ENCODE results near the gene BICC1. TPM values are rescaled to one million over a fixed set of nuclear protein-coding genes. Genes with fewer than 3 reads are reported as not detected.

BICC1 gene
- polyA plus RNA-seq, 3 donors: 4.6 to 20.8 (median 8.6) TPM

DNA sequence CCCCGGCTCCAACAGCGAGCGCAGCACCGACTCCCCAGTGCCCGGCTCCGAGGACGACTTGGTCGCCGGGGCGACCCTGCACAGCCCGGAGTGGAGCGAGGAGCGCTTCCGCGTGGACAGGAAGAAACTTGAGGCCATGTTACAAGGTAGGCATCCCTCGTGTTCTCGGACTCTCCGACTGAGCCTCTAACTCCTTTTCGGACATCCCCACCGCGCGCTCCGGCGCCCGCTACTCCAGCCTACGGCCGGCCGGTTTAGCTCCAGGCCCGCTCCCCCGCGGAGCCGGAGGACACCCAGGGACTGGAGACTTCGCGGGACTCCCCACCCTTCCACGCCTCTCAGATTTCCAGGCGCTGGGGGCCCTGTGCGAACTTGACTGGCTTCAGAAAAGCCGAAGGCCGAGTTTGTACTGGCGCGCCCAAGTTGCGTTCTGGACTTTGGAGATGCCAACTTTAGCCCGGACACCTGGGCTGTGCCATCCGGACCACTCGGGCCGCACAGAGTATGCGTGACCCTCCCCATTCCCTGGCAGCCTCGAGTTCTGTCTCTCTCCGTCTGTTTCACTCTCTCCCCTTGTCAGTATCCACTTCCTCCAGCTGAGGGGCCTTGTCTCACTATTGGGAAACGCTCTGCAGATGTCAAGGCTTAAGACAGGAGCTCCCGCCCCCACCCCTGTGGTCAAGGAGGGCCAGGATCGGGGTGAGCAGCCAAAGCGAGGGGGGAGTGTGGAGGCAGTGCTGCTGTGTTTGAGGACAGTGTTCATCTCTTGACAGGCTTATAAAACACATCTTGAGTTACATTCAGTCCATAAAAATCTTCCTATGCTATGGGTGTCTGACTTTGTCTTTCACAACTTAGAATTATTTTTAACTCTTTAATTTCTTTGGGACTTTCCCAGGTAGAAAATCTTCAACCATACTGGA is 777 bp downstream of the BICC1 start:
- 1% methylated on average over 52 to 53 of the region's 53 CpGs for WGBS, 3 donors
- no peak overlapping the region for H3K27ac ChIP-seq (ENCODE audit: low read depth, low read length)

DNA sequence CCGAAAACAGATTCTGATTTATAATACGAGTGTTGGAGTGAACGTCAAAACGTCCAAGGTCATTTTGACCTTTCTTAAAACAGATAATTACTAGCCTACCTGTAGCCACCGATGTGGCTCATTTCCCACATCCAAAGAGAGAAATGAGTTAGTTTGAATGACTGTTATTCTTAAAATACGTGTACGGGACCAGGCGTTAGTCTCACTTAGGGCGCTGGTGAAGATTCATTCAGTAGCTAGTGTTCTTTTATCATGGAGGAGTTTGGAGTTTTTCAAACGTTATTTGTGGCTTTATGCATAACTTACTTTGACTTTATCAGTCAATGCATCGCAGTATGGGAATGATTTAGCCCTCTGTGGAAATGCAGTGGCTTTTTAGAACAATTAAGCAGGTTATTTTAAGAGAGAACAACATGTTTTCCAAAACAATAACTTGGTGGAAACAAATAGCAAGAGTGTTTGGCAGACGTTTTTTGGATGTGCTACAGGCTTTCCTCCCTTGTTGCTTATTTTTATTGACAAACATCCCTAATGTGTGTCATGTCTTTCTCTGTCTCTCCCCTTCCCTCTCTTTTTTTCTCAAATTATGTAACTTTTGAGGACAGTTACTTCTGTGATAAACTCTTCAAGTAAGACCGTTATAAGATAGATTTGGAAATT is 1.6 kb downstream of the BICC1 start:
- H3K27ac ChIP-seq (ENCODE audit: low read depth, low read length): no peak overlapping the region

DNA sequence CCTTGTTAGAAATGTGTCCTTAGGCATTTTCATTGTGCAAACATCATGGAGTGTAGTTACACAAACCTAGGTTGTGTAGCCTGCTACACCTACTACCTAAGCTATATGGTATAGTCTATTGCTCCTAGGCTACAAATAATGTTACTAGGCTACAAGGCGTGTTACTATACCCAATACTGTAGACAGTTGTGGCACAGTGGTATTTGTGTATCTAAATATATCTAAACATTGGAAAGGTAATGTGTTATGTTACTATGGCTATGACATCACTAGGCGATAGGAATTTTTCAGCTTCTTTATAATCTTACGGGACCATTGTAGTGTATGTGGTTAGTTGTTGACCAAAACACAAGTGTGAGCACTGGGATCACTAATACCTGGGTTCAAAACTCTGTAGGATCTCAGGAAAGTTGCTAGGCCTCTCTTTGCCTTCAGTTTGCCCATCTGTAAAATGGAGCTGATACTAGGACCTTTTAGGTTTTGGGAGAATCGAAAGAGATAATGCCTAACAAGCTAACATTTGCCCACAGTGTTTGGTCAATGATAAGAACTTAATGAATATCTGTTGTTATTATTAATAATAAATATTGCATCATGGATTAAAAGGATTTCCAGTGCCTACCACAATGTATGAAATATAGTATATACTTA is 2.7 kb downstream of the BICC1 start:
- WGBS, 3 donors: 79 to 92% (median 87%) methylated on average over 4 of the region's 4 CpGs
- H3K27ac ChIP-seq (ENCODE audit: low read depth, low read length): no peak overlapping the region

More for the DNA sequence above, 1.6 kb downstream of the BICC1 start:
- WGBS, 3 donors: 20 to 29% (median 27%) methylated on average over 13 of the region's 13 CpGs

DNA sequence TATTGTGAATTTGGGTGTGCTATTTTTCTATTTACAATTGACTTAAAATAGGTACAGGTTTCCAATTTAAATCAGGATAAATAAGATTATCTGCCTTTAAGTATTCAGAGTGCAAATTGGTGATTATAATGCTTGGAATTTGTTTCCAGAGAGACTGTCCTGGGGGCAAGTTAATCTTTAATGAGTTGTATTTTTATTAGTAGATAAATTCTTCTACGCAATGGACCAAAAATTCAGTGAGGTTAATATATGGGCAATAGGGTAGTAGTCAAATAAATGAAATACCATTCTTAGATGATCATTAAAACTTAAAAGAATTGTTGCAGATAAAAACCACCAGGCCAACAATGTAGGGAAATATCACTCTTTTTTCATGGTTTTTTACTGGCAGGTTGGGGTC is 3.4 kb downstream of the BICC1 start:
- H3K27ac ChIP-seq (ENCODE audit: low read depth, low read length): no peak overlapping the region
- WGBS, 3 donors: 81 to 96% (median 86%) methylated on average over 1 of the region's 1 CpG

DNA sequence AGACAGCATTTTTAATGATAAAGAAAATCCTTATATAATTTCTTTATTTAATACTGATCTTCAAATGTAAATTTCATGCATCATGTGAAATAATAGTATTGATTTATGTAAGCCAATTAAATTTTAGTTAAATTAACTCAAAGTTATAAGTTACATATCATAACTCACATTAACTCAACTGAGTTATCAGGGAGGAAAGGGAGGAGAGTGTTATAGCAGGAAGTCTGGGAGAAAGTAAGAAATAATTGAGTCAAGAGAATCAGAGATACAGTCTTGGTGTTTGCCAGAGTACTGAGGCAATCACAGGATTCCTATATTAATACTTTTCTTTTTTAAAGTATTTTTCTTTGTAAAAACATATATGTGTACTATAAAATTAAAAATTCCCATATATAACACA is 4.0 kb downstream of the BICC1 start:
- no peak overlapping the region for H3K27ac ChIP-seq (ENCODE audit: low read depth, low read length)

DNA sequence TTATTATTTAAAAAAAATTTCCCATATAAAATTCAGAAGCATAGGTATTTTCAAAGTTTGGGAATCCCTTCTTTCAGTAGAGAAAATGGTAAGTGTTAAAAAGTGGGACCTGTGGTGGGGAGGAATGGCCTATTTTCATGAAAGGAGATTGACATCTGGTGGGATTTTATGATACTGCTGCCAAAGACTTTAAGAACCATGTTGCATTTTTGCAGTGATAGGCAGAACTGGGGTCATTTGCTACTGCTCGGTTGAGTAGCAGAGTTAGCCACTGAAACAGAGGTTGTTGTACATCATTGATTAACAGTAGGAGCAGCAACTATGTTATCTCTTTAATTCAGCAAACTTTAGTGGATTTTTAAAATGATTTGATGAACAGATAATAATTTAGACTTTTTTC is 4.4 kb downstream of the BICC1 start:
- H3K27ac ChIP-seq (ENCODE audit: low read depth, low read length): no peak overlapping the region
- 38 to 81% (median 50%) methylated on average over 1 of the region's 1 CpG for WGBS, 3 donors

DNA sequence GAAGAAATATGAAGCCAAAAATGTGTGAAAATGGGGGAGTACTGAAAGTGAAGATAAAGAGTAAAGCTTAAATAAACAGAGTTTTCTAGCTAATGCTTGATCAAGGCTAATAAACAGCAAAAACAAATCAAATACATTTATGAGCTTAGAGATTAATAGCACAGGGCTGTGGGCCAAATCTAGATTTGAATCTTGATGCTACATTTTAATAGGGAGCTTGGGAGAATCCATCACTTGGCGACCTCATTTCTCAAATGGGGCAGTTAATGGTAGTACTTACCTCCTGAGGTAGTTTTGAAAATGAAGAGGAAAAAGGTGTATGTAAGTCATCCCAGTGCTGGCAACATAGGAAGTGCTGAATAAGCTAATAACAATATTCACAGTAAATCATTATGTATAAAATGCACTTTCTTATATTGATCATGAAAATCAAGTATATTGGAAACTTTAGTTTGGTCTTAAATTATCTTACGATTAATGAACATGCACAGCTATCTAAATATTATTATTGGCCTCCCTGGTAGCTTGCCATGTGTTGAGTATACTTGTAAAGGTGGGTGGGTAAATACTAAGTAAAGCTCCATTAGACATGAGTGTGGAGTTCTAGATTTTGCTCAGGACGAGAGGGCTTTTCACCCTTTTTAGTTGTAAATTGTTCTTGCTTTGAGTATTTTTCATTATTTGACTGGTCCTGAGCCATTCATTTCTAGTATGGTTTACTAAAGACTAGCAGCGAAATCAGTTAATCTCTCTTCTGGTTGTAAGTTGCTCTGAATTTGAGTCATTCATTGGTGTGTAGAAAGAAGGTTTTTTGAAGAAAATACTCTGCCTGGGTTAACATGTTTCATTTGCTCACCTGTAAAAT is 5.1 kb downstream of the BICC1 start:
- 56 to 87% (median 79%) methylated on average over 4 of the region's 4 CpGs for WGBS, 3 donors
- H3K27ac ChIP-seq (ENCODE audit: low read depth, low read length): no peak overlapping the region

DNA sequence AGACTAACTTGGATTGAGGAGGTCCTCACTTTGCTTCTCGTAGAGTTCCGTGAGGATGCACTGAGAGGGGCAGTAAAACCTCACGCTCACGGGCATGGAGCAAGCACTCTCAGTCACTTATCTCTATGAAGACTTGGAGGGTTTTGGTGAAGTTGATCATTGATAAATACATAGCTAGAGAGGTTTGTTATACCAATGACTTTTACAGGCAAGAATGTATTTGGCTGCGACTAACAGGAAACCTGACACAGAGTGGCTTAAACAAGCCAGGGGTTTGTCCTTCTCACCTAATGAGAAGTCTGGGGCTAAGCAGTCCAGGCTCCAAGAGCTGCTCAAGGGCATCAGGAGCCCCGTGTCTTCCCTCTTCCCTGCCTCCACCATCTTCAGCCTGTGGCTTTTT is 6.1 kb downstream of the BICC1 start:
- whole genome bisulfite sequencing, 3 donors: 43 to 89% (median 76%) methylated on average over 6 of the region's 6 CpGs
- H3K27ac ChIP-seq (ENCODE audit: low read depth, low read length): no peak overlapping the region

DNA sequence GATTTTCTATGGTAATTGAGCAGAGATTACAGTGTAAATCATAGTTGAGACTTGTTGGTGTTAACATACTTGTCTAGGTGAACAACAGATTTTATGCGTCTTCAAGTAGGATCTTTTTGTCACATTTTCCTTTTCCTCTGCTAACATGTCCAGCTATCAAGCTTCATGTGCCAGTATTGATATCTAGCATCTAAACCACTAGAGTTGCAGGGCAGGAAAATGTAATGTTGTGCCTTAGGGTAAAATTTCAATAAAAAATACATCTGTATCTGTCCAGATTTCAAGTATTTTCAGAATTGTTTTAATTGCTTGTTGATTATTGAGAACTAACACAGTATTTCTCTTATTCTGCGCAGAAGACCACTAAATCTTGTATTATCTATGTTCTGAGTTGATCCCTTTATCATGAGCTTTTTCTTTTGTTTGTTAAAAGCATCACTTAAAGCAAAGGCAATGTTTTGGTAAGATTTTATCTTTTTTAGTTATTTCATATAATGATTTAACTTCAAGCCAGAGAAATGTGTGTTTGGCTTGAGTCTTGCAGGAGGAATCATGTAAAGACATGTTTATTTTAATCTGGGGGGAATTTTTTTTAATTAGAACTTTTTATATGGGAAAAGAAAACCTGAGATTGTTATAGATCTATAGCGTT is 16.5 kb downstream of the BICC1 start:
- WGBS, 3 donors: 61 to 77% (median 67%) methylated on average over 3 of the region's 3 CpGs
- no peak overlapping the region for H3K27ac ChIP-seq (ENCODE audit: low read depth, low read length)

DNA sequence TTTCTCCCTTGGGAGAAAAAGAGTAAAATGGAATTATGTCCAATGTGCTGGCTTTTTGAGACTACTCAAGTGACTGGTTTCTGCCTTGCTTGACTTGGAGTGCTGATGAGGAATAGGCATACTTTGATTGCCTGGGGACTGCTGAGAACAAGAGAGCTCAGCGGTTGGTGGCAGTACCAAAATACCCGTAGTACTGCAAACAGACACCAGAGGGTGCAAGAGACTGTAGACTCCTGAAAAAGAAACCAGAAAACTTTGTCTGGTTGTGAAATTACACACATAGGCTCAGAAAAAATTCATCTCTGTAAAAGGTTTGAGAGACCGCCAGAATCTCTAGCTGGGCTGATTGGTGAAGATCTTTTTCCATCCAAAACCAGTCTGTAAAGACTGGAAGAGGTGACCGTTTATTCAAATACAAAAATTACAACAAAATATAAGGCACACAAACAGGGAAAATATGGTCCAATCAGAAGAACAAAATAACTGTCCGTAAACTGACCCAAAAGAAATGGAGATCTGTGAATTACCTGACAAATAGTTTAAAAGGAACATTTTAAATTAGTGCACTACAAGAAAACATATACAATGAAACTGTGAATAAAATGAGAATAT is 18.5 kb downstream of the BICC1 start:
- WGBS, 3 donors: 41 to 55% (median 55%) methylated on average over 5 of the region's 5 CpGs

DNA sequence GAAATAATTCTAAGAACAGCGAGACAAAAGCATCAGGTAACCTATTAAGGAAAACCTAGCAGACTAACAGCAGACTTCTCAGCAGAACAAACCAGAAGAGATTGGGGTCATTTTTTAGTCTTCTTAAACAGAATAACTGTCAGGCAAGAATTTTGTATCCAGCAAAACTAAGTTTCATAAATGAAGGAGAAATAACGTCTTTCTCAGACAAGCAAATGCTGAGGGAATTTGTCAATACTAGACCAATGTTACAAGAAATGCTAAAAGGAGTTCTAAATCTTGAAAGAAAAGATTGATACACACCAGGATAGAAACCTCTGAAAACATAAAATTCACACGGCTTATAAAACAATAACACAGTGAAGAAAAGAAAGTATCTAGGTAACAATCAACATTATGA is 22.6 kb downstream of the BICC1 start:
- 92 to 93% (median 92%) methylated on average over 3 of the region's 3 CpGs for WGBS, 3 donors
- H3K27ac ChIP-seq (ENCODE audit: low read depth, low read length): no peak overlapping the region

More for the DNA sequence above, 18.5 kb downstream of the BICC1 start:
- no peak overlapping the region for H3K27ac ChIP-seq (ENCODE audit: low read depth, low read length)

DNA sequence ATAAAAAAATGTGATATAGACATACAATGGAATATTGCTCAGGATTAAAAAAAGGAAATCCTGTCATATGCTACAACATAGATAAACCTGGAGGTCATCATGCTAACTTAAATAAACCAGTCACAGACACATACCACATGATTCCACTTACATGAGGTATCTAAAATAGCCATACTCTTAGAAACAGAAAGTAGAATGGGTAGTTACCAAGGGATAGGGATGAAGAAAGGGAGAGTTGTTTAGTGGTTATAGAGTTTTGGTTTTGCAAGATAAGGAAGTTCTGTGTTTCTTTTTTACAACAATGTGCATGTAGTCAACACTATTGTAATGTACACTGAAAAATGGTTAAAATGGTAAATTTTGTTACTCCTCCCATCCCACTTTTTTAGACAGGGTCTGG is 30.5 kb downstream of the BICC1 start:
- H3K27ac ChIP-seq (ENCODE audit: low read depth, low read length): no peak overlapping the region

DNA sequence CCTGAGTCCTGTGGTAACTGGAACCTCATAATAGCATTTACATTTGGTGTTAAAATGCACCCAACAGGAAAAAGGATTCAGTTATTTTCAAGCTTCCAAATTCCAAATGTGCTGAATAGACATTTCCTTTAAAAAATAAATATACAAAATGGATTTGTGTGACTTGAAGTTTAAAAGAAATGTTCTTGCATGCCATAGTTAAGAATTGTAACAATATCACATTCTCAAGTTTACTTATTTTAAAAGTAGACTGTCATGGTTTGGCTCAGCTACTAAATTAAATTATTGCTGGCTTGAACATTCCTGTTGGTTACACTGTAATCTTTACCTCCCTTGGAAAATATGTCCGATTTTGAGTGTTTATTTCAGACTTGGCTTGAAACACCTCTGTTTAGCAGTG is 31.5 kb downstream of the BICC1 start:
- WGBS, 3 donors: 33 to 50% (median 46%) methylated on average over 1 of the region's 1 CpG
- no peak overlapping the region for H3K27ac ChIP-seq (ENCODE audit: low read depth, low read length)

DNA sequence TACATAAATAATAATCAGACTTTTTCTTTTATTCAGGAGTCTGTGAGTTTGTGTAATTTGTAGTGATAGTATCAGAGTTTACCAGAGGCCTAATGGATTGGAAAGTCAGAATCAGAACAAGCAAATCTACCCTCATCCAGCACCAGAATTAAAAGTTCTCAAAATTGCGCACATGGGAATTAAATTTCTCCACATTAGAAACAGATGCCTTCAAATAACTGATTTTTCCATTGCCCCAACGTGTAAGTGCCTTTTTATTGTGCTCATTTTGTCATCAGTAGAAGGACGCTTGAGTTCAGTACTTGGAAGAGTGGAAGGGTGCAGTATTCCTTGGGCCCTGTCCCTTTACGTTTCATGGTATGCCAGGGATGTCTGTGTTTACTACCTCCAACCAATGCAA is 32.8 kb downstream of the BICC1 start:
- H3K27ac ChIP-seq (ENCODE audit: low read depth, low read length): no peak overlapping the region
- 54 to 67% (median 62%) methylated on average over 4 of the region's 4 CpGs for WGBS, 3 donors

DNA sequence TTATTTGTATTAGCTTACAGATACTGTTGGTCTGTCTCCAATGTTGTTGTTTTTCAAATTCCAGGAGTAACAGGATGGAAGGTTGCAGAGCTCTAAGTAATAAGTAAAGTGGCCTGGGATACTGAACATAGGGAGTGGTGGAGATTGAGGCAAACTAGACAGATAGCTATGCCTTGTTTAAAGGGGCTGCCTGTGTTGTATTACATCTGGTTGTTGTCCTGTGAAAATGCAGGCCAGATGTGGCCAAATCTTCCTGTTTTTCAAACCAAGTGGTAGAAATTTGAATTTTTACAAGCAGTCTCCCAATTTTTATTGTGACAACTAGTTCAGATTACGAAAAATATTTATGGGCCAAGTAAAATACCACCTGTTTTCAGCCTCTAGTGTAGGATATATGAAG is 33.5 kb downstream of the BICC1 start:
- no peak overlapping the region for H3K27ac ChIP-seq (ENCODE audit: low read depth, low read length)
- 73 to 77% (median 75%) methylated on average over 1 of the region's 1 CpG for WGBS, 3 donors

DNA sequence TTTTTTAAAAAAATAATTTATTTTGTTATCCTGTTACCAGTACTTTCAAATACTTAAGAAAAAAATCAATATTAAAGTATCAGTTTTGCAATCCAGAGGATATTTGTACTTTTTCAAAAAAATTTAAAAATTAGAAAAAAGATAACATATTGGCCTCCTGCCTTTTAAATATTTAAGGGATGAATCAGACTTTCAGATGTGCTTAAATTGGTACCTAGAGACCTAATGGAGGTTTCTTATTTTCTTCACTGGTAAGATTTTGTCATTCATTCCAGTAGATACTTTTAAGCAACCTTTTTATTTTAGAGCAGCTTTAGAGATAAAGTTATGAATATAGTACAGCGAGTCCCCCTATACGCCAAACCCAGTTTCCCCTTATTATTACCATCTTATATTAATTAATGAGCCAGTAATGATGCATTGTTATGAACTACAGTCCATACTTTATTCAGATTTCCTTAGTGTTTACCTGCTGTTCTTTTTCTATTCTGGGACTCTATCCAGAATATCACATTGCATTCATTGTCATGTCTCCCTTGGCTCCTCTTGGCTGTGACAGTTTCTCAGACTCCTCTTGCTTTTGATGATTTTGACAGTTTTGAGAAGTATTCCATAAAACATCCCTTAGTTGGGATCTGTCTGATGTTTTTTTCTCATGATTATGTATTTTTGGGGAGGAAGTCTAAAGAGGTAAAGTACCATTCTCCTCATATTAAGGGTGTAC is 34.2 kb downstream of the BICC1 start:
- WGBS, 3 donors: 87 to 96% (median 89%) methylated on average over 2 of the region's 2 CpGs
- no peak overlapping the region for H3K27ac ChIP-seq (ENCODE audit: low read depth, low read length)

DNA sequence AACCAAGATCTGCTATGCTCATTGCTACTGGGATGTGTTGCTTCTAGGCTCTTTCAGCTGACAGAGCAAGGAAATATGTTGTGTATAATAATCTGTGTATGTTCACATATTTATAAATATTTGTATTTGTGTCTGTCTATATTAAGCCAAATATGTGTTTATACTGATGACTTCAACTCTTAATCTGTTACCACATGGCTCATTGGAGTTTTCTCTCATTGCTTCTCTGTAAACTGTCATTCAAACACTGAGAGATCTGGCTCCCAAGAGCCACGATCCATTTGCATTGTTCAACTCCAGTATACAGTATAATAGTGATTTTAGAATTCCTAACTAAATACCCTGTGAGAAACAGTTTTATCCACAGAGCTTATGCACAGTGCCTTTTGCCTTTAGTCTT is 35.3 kb downstream of the BICC1 start:
- 65 to 82% (median 77%) methylated on average over 1 of the region's 1 CpG for WGBS, 3 donors
- H3K27ac ChIP-seq (ENCODE audit: low read depth, low read length): no peak overlapping the region
